ENCODE data around the gene EHBP1.
A peak's percentile ranks its signal among the peaks of the same experiment; 100 is the strongest.
"Not testable (repeated sequence)": the region's sequence is repeated elsewhere in the genome, so short reads cannot be mapped to it uniquely, and the experiment has no call there.

EHBP1 gene

GRCh38 chr2:62740221-62740620, 34.7 kb downstream of the EHBP1 start:
- Mint-ChIP-seq H3K9me3 (no peaks in the 10 kb centered on the region), H3K36me3 (no peaks in the 10 kb centered on the region), H3K4me1 (peaks cover 21% of the 10 kb centered on the region), H3K4me3 (no peak overlapping the region), H3K27ac (no peak overlapping the region)
- ATAC-seq (no peak), DNase-seq (ENCODE audit: low spot score in 2 of 2) (no peak)

GRCh38 chr2:62741127-62741526, 35.6 kb downstream of the EHBP1 start:
- DNase-seq (ENCODE audit: low spot score in 2 of 2) (no peak), ATAC-seq (no peak)
- Mint-ChIP-seq H3K4me3 (no peak overlapping the region), H3K9me3 (no peaks in the 10 kb centered on the region), H3K27ac (no peak overlapping the region), H3K36me3 (no peaks in the 10 kb centered on the region), H3K4me1 (peaks cover 21% of the 10 kb centered on the region)

DNA sequence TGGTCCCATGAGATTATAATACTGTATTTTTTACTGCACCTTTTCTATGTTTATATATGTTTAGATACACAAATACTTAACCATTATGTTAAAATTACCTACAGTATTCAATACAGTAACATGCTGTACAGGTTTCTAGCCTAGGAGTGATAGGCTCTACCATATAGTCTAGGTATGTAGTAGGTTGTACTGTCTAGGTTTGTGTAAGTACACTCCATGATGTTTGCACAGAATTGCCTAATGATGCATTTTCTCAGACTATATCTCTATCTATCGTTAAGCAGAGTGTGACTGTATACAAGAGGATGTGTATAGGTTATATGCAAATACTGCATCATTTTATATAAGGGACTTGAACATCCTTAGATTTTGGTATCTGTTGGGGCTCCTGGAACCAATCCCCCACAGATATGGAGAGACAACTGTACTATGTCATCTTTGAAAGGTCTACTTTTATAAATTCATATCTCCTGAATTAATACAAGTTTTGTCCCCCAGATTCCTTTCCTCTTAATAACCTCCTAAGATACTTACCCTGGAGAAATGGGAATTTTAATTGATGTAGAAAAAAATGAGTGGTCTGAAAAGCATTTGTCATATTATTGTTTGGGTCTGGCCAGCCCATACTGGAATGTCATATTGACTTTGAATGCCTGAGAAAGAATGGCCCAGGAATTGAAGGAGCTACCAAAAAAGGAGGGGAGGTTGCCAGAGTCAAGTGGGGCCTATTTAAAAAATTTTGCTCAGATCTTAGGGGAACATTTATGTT, 36.6 kb downstream of the EHBP1 start:
- peaks cover 14% of the 10 kb centered on the region for H3K4me1 Mint-ChIP-seq
- no peaks in the 10 kb centered on the region for H3K9me3 Mint-ChIP-seq

GRCh38 chr2:62743506-62743905, 38.0 kb downstream of the EHBP1 start:
- DNase-seq (ENCODE audit: low spot score in 2 of 2) (no peak), ATAC-seq (no peak)
- no peak overlapping the region for H3K4me3 Mint-ChIP-seq
- no peaks in the 10 kb centered on the region for H3K9me3 Mint-ChIP-seq
- no peaks in the 10 kb centered on the region for H3K36me3 Mint-ChIP-seq
- no peak overlapping the region for H3K27ac Mint-ChIP-seq
- peaks cover 5% of the 10 kb centered on the region for H3K4me1 Mint-ChIP-seq

More for the DNA sequence above, 36.6 kb downstream of the EHBP1 start:
- ATAC-seq (no peak), DNase-seq (ENCODE audit: low spot score in 2 of 2) (no peak)
- H3K27ac Mint-ChIP-seq: no peak overlapping the region
- H3K4me3 Mint-ChIP-seq: no peak overlapping the region
- H3K36me3 Mint-ChIP-seq: no peaks in the 10 kb centered on the region

GRCh38 chr2:62744603-62745002, 39.1 kb downstream of the EHBP1 start:
- Mint-ChIP-seq H3K27ac (no peak overlapping the region), H3K4me1 (no peaks in the 10 kb centered on the region), H3K9me3 (no peaks in the 10 kb centered on the region), H3K36me3 (no peaks in the 10 kb centered on the region), H3K4me3 (no peak overlapping the region)
- no peak for DNase-seq (ENCODE audit: low spot score in 2 of 2)
- no peak for ATAC-seq

DNA sequence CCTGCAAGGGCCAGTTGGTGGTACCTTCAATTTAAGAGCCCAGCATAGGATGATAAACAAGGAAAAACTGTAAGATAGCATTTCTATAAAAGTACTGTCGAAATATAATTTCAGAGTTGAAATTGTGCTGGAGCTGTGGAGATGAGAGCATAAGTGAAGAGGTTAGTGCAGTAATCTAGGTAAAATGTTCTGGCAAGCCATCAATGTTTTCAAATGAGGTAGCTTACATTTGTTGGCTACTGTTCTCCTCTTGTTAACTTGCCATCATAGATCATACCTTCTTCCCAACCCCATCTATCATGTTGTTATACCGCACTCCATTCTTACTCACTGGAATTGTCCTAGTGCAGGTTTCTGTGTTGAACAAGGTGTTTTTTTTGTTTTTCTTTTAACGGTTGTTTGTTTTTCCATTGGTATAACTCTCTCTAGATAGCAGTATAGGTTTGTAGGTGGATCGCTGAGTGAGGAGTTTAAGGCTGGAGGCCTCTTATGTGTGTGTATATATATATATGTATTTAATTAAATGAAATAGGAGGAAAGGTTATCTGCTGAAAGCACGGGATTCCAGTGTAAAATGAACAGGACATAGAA, 40.5 kb downstream of the EHBP1 start:
- no peak overlapping the region for H3K27ac Mint-ChIP-seq
- H3K4me3 Mint-ChIP-seq: no peak overlapping the region
- no peaks in the 10 kb centered on the region for H3K36me3 Mint-ChIP-seq
- H3K4me1 Mint-ChIP-seq: peaks cover 7% of the 10 kb centered on the region
- ATAC-seq (no peak), DNase-seq (ENCODE audit: low spot score in 2 of 2) (no peak)
- H3K9me3 Mint-ChIP-seq: no peaks in the 10 kb centered on the region

- no peak for DNase-seq (ENCODE audit: low spot score in 2 of 2)
- no peak for ATAC-seq
- Mint-ChIP-seq H3K27ac (no peak overlapping the region), H3K9me3 (no peaks in the 10 kb centered on the region), H3K4me3 (no peak overlapping the region), H3K4me1 (peaks cover 14% of the 10 kb centered on the region), H3K36me3 (no peaks in the 10 kb centered on the region)
Measured at GRCh38 chr2:62747169-62747568, 41.7 kb downstream of the EHBP1 start.

- H3K4me3 Mint-ChIP-seq: no peak overlapping the region
- DNase-seq (ENCODE audit: low spot score in 2 of 2): no peak
- ATAC-seq: no peak
- H3K4me1 Mint-ChIP-seq: peaks cover 17% of the 10 kb centered on the region
- H3K27ac Mint-ChIP-seq: no peak overlapping the region
- H3K9me3 Mint-ChIP-seq: no peaks in the 10 kb centered on the region
- H3K36me3 Mint-ChIP-seq: no peaks in the 10 kb centered on the region
Measured at GRCh38 chr2:62747876-62748275, 42.4 kb downstream of the EHBP1 start.

- DNase-seq (ENCODE audit: low spot score in 2 of 2); ATAC-seq; H3K4me3 Mint-ChIP-seq; H3K9me3 Mint-ChIP-seq; H3K36me3 Mint-ChIP-seq; H3K27ac Mint-ChIP-seq: not testable (repeated sequence)
- H3K4me1 Mint-ChIP-seq: peaks cover 17% of the 10 kb centered on the region
Measured at GRCh38 chr2:62749111-62749510, 43.6 kb downstream of the EHBP1 start.

GRCh38 chr2:62757029-62757428, 51.5 kb downstream of the EHBP1 start:
- Mint-ChIP-seq H3K9me3 (no peaks in the 10 kb centered on the region), H3K4me1 (peaks cover 5% of the 10 kb centered on the region), H3K36me3 (no peaks in the 10 kb centered on the region), H3K4me3 (no peak overlapping the region), H3K27ac (no peak overlapping the region)
- no peak for ATAC-seq
- DNase-seq (ENCODE audit: low spot score in 2 of 2): no peak

- Mint-ChIP-seq H3K9me3 (no peaks in the 10 kb centered on the region), H3K4me1 (peaks cover 5% of the 10 kb centered on the region), H3K36me3 (no peaks in the 10 kb centered on the region), H3K4me3 (no peak overlapping the region), H3K27ac (no peak overlapping the region)
- ATAC-seq: no peak
- no peak for DNase-seq (ENCODE audit: low spot score in 2 of 2)
Measured at GRCh38 chr2:62760026-62760425, 54.5 kb downstream of the EHBP1 start.

- no peaks in the 10 kb centered on the region for H3K9me3 Mint-ChIP-seq
- DNase-seq (ENCODE audit: low spot score in 2 of 2) (no peak), ATAC-seq (peak; percentile 49)
- H3K4me3 Mint-ChIP-seq: no peak overlapping the region
- no peaks in the 10 kb centered on the region for H3K36me3 Mint-ChIP-seq
- H3K27ac Mint-ChIP-seq: no peak overlapping the region
- peaks cover 5% of the 10 kb centered on the region for H3K4me1 Mint-ChIP-seq
Measured at GRCh38 chr2:62760555-62760954, 55.0 kb downstream of the EHBP1 start.

- no peaks in the 10 kb centered on the region for H3K9me3 Mint-ChIP-seq
- H3K36me3 Mint-ChIP-seq: no peaks in the 10 kb centered on the region
- no peak overlapping the region for H3K27ac Mint-ChIP-seq
- ATAC-seq (no peak), DNase-seq (ENCODE audit: low spot score in 2 of 2) (no peak)
- H3K4me3 Mint-ChIP-seq: no peak overlapping the region
- peaks cover 5% of the 10 kb centered on the region for H3K4me1 Mint-ChIP-seq
Measured at GRCh38 chr2:62765619-62766376, 60.3 kb downstream of the EHBP1 start.

GRCh38 chr2:62768615-62769014, 63.1 kb downstream of the EHBP1 start:
- no peak for DNase-seq (ENCODE audit: low spot score in 2 of 2)
- Mint-ChIP-seq H3K36me3 (no peaks in the 10 kb centered on the region), H3K9me3 (no peaks in the 10 kb centered on the region), H3K27ac (no peak overlapping the region), H3K4me1 (peaks cover 6% of the 10 kb centered on the region), H3K4me3 (no peak overlapping the region)
- no peak for ATAC-seq

DNA sequence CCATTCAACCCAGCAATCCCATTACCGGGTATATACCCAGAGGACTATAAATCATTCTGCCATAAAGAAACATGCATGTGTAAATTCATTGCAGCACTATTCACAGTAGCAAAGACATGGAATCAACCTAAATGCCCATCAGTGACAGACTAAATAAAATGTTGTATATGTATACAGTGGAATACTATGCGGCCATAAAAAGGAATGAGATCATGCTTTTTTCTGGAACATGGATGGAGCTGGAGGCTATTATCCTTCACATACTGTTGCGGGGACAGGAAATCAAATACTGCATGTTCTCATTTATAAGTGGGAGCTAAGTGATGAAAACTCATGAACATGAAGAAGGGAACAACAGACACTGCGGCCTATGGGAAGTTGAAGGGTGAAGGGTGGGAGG, 65.1 kb downstream of the EHBP1 start:
- Mint-ChIP-seq H3K36me3 (no peaks in the 10 kb centered on the region), H3K4me1 (peaks cover 6% of the 10 kb centered on the region), H3K9me3 (no peaks in the 10 kb centered on the region), H3K4me3 (no peak overlapping the region), H3K27ac (no peak overlapping the region)
- no peak for ATAC-seq
- DNase-seq (ENCODE audit: low spot score in 2 of 2): no peak

Data from stimulated activated effector memory CD8-positive, alpha-beta T cell treated with anti-CD3 and anti-CD28 coated beads, Interleukin-12 subunit alpha, Interleukin-12 subunit beta, amount 100 ng/mL, for 72 hours (primary cell).